D341Med (cell line): ENCODE data around the gene RNU1-4.
"Not testable (repeated sequence)": the region's sequence is repeated elsewhere in the genome, so short reads cannot be mapped to it uniquely, and the experiment has no call there.

Source experiments
- DNase-seq: peaks from one replicate; pipeline ENCODE4 v3.0.0; 2012; ENCODE audit warnings: low spot score

RNU1-4 gene

DNA sequence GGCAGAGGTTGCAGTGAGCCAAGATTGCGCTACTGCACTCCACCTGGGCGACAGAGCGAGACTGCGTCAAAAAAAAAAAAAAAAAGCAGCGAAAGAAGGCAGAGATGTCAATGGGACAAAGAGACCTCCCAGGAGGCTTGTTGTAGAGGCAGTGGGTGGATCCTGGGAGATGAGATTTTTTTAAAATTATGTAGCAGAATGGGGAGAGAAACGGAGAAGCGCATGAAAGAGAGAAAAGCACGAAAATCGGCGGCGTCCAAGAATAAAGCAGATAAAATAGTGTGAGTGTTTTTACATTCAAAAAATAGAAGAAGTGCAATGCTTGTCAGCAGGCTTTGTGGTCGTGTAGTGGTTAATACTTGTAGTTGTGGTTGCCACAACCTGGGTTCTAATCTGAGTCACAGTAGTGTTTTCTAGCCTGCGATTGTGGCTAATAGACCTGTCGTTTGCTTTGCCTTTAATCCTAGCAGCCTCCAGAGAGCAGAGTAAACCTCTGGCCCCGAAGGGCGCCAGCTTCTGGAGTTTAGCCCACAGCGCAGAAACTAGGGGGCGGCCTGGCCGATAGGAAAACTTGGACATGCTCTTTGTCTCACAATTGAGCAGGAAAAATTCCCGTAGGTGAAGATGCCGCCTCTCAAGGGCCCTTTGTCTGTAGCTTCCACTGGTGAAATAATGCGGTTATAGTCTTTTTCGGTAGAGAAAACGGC is 11.9 kb upstream of the RNU1-4 start:
- peak; percentile 29 for DNase-seq

DNA sequence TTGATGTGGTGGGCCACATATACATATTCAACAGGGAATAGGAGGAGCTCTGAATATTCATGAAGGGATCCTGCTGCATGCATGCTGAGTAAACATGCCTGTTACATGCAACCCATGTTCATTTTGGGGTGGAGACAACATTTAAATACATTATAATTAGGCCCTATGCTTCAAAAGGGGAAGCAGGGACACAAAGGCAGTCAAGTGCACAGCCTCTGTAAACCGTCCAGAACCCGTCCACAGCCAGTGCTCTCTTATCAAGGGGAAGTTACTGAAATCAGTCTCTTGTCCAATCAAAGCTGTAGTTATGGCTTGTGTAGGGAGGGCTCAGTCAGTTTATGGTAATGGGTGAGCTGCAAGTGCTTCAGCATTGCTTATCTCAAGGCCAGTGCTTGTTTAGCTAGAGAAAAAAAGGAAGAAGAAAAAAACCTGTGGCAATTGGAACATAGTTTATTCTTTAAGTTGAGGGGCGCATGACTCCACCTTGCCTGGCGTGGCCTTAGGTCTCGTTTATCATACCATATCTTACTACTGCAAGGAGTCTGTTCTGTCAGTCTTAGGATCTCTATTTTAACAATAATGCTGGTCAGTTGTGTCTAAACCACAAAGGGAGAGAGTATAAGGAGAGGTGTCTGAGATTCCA is 7.9 kb upstream of the RNU1-4 start:
- DNase-seq: not testable (repeated sequence)

GRCh38 chr1:16741230-16741629 is 914 bp downstream of the RNU1-4 start:
- not testable (repeated sequence) for DNase-seq

GRCh38 chr1:16747660-16748059 is 7.3 kb downstream of the RNU1-4 start:
- DNase-seq: not testable (repeated sequence)

DNA sequence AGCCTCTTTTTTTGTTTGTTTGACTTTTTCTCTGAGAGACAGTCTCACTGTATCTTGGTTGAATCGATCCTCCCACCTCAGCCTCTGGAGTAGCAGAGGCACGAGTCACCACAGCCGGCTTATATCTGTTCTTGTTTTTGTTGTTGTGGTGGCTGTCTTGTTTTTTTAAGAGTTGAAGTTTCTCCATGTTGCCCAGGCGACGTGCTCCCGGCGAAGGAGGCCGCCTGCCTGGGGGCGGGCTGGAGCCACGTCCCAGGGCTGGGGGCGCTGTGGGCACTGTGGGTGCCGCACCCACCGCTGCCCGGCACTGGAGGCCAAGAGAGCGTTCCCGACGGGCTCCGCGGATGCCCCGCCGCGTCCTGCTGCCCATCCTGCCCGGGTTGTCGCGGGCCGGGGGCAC is 8.4 kb downstream of the RNU1-4 start:
- not testable (repeated sequence) for DNase-seq

GRCh38 chr1:16749910-16750888 is 9.9 kb downstream of the RNU1-4 start:
- not testable (repeated sequence) for DNase-seq

DNA sequence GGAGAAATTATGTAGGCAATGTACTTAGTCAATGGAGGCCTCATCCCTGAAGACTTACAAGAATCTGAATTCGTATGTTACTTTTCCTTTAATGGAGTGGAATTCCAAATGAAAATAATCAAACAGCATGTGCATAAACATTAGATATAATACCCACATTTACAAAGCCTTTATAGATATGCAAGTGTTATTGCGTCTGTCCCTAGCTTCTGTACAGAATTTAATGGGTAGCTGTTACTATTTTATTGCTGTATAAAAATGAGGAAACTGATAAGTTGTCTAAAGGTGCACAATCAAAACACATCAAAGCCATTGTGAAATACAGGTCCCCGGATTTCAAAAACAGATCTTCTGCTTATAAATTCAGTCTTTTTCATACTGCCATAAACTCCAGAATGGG is 12.5 kb downstream of the RNU1-4 start:
- DNase-seq: not testable (repeated sequence)

DNA sequence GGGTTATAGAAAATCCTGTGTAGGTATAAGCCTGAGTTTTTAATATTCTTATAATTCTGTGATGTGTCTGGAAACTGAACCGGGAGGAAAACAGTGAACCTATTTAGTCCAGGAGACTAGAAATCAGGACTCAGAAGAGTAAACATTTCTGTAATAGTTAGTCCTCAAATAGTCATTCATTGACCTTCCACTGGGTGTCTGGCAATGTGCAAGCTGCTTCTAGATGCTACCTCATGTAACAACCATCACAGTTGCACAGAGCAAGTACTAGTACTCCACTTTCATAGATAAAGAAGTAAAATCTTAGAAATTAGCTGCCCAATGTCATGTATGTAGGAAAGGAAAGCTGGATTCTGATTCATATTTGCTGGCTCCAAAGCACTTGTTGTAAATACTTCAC is 15.1 kb downstream of the RNU1-4 start:
- not testable (repeated sequence) for DNase-seq

GRCh38 chr1:16755932-16756331 is 15.6 kb downstream of the RNU1-4 start:
- not testable (repeated sequence) for DNase-seq

DNA sequence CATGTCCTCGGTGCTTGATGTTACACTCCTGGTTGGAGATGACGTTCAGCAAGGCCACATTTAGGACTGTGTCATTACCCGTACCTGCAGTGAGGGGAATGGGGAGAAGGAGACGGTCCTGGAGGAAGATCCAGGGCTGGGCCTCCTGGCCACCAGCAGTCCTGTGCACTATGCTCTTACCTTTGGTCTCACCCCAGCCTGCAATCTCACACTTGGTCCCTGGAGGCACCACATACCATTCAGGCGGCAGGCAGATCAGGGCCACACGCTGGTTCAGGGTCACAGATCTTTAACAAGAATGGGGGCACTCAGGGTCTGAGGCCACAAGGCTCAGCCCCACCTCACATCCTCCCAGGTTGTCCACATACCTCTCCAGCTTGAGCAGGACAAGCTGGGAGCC is 17.3 kb downstream of the RNU1-4 start:
- DNase-seq: not testable (repeated sequence)

- not testable (repeated sequence) for DNase-seq
Measured at GRCh38 chr1:16758060-16758459, 17.7 kb downstream of the RNU1-4 start.

GRCh38 chr1:16759041-16759493 is 18.8 kb downstream of the RNU1-4 start:
- DNase-seq: not testable (repeated sequence)

GRCh38 chr1:16759650-16760455 is 19.5 kb downstream of the RNU1-4 start:
- not testable (repeated sequence) for DNase-seq

DNA sequence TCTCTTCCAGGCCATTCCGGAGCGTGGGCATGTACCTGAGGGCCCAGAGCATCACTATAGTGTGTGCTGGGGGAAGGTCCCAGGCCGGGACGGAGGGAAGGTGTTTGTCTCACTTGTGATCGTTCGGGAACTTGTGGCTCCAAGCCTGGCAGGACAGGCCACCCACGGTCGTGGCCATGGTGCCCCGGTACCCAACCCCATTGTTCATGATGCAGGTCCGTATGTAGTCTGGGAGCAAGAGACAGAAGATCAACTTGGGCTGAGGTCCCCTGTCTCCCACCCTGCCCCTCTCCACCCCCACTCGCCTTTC is 20.1 kb downstream of the RNU1-4 start:
- DNase-seq: not testable (repeated sequence)

GRCh38 chr1:16760801-16761200 is 20.5 kb downstream of the RNU1-4 start:
- DNase-seq: not testable (repeated sequence)

DNA sequence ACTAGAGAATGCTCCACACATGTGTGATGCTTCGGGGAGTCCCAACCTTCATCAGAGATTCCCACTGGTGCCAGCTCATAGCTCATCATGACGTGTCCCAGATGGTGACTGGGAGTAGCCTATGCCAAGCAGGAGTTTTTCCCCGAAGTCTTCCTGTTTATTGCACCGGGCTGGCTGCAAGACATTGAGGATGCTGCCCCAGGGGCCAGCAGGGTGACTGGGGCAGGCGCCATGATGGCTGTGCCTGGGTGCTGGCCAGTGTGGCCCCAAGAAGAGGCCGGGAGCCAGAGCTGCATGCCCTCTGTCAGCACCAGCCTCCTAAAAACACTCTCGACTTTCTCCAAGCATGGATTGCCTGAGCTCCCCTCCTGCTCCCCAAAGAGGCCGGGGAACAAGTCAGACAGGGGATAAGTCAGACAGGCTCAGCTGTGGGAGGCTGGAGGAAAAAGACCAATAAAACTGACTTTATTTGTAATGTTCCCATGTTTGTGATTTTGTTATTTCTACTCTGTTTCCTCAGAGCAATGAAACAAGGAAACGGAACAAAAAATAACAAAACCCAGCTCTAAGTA is 24.0 kb downstream of the RNU1-4 start:
- DNase-seq: not testable (repeated sequence)

DNA sequence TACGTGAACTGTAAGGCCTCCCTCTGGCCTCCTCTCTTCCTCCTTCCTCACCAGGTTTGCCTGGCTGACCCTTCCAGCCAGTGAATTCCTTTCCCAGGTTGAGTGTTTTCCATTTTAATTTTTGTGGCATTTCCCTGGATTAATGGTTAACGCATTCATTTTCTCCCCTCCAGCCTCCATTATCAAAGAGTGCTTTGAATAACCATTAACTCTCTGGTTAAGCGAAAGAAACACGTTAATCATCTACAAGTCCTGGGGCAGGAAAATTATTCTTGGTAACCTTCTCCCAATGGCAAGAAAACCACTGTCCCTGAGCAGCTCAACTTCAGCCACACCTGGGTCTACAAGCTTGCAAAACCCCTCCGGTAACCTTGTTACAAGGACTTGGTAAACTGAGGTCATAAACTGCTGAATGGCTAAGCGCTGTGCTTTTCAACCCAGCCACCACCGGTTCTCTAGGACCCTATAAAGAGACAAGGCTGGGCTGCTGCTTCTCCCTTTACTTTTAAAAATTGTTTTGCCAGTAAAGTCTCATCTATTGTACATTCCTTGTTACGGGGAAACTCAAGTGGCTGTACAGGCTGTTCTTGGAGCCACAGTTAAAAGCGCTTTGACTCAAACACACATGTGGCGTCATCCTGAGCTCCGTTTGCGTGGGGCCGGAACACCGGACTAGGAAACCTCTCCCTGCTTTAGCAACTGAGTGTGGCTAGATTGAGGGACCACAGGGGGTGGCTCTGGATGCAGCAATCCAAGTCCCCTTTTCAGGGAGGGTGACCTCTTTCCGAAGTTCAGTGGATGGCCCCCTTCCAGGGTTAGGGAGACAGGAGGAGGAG is 24.7 kb downstream of the RNU1-4 start:
- not testable (repeated sequence) for DNase-seq

DNA sequence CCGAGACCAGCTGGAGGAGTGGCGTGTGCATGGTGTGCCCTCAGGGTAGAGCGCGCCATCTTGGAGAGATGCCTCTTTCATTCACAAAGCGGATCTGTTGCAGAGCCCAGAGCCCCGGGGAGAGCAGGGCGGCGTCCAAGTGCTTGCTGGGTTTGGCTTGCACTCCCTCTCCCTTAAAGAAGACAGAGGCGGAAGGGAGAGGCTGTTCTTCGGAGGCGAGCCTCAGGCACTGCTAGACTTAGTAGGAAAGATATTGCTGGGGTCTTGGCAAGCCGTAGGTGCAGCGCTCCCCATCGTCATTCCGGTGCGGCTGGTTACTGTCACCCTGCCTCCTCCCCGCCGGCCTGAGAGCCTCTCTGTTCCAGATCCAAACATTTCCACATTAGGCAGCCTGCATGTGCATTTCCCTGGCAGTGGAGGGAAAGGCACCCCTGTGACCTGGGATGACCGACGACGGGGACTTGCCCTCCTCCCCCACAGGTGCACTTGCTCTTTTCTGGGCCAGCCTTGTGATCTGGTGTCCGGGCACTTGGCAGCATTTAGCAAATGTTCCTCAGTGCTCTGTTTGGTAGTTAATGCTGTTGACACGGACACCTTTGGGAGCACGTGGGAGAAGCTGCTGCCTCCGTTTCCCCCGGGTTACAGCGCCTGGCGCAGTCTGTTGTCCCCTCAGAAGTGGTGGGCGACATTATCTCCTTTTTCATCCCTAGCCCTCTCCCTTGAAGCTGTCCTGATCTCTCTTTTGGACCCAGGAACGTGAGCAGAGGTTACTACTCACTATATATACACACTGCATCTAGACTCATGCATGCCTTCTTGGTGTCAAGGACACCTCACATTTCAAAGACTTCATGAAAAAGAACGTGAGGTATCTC is 25.7 kb downstream of the RNU1-4 start:
- not testable (repeated sequence) for DNase-seq

- not testable (repeated sequence) for DNase-seq
Measured at GRCh38 chr1:16766689-16767256, 26.5 kb downstream of the RNU1-4 start.
